Limb (tissue), 2 donors: Measurements from ENCODE around the gene HOXA9.

Experiments
- DNase-seq, 2 donors: peaks; one replicate each; pipeline ENCODE4 v3.0.0-alpha.2; 2016; ENCODE audit errors: extremely low spot score in 2 of 2

HOXA9 gene

DNA sequence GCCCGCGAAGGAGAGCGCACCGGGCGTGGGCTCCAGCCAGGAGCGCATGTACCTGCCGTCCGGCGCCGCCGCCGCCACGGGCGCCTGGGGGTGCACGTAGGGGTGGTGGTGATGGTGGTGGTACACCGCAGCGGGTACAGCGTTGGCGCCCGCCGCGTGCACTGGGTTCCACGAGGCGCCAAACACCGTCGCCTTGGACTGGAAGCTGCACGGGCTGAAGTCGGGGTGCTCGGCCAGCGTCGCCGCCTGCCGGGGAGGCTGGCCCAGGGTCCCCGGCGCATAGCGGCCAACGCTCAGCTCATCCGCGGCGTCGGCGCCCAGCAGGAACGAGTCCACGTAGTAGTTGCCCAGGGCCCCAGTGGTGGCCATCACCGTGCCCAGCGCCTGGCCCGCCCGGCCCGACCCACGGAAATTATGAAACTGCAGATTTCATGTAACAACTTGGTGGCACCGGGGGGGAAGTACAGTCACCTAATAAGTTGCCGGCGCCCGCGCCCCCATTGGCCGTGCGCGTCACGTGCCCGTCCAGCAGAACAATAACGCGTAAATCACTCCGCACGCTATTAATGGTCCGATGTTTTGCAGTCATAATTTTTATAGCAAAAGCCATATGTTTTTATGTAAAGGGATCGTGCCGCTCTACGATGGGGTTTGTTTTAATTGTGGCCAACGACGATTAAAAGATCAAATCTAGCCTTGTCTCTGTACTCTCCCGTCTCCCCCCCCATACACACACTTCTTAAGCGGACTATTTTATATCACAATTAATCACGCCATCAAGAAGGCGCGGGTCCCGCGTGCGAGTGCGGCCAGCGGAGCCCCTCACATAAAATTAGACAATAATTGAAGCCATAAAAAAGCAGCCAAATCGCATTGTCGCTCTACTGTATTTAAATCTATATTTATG lies at the start of gene HOXA9:
Gene HOXA9 (minus strand): TSS at position 449 of the 907 bp plus-strand sequence. CDS start 80 bp downstream, at position 369.
- peak; percentile 90 to 92 for DNase-seq

DNA sequence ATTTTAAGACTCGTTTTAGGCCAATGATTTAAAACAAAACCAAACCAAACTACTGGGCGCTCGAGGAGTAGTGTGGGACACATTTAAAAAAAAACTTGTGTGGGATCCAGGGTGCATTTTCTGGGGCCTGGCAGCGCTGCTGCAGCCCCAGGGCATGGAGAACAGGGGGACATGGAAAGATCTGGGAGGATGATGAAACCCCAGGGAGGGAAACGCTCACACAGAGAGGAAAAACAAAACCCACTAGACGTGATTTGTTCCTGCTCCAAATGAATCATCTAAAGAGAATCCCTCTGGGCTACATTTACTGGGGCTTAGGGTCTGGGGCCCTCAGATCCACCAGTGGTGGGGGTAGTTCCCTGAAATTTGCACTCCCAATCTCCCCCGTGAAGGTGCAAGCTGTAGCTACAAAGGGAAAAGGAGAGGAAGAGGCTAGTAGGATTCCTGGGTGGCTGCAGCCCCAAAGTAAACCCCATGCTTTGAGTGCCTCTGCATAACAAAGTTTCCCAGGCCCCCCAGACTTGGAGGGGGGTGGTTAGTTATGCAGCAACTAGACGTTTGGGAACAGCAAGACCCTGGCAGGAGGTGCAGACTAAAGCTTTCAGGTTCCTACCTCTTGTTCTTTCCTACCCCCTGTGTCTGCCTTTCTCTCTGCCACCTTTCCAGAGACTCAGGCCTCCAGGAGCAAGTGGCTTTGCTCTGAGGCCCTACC lies 49.1 kb upstream of the HOXA9 start:
- DNase-seq = no peak

DNA sequence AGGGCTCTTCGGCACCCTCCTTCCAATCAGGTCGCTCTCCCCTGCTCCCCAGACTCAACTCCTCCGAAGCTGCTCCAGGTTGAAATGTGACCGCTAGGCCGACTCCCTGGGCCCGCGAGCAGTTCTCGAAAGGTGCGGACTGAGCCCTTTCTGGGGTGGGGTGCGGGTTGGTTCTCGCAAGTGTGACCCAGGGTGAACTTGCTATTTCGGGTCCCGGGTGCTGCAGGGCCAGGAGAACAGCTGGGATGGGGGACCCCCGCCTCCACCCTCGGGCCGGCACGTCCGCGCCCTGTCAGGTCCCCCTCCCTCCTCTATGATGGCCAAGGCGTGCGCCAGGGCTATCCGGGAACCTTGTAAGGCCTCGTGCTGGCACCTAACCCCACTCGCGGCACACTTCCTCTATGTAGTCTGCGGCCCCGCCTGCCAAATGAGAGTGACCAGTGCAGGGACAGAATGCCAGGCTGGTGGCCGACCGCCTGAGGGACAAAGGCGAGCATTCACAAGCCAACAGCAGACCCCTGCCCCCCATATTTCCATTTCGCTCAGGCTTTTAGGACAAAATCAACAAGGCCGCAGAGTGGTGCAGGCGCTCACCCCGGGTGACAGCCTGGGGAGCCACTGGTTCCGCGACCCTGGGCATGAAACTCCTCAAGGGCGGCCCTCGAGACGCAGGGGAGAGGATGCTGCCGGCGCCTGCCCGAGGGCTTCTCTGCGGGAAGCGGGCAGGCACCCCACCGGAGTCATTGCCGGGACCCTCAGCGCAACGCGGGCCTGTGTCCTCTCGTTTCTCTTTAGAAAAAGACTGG lies 48.3 kb upstream of the HOXA9 start:
- DNase-seq = no peak

DNA sequence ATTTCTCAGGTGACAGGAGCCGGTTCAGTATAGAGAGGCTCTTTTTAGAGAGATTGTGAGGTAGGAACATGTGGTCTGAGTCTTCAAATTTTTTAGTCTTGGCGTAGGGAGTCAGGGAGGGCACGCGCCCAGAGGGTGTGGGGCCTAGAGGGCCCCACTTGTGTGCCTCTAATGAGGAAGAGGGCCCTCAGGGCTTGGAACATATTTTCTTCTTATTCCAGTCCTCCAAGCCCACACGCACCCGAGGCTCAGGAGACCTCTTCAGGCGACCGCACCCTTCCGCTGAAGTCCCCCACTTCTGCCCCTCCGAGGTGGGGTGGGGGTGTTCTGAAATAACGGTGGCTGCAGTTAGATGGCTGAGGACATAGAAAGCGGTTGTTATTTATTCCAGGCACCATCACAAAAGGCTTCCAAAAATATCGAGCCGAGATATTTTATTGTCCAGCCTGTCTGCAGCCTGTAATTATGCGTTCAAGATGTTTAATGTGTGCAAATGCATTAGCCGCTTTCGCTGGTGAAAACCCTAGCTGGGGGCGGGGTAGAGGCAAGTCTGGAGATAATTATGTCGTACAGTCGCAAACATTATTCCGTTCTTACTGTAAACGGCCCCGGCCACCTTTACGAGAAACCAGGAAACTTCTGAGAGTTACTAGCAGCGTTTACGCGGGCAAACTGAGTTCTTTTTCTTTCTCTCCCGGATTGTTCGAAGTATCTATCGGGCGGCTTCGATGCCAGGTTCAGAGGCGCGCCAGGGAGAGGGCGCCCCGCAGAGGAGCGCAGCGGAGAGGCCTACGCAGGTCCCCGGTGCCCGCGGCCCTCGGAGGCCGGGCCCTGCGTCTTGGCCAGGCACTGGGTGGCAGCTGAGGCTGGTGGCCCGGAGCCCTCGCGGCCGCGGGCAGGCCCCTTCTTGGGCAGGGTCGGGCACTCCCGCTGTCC lies 47.4 kb upstream of the HOXA9 start:
- DNase-seq = peak in 1 of 2 donors; percentile 56

DNA sequence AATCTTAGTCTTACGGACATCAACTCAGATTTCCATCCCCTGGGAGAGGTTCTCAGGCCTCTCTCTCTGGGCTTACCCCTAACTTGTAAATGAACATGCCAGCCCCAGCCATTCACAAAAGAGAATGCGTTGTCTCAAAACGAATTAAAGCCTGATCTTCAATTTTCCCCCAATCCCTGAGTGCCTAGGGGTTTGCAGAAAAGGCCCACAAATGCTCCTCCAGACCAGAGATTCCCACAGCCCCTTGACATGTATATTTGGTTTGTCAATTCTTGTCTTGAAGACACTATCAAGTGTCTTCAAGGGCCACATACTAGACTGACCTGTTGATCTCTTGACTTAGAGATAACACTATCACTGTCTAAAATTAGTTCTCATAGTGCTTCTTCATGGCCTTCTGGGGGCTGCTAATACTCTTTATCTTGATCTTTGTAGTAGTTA lies 46.4 kb upstream of the HOXA9 start:
- peak in 1 of 2 donors; percentile 40 for DNase-seq

DNA sequence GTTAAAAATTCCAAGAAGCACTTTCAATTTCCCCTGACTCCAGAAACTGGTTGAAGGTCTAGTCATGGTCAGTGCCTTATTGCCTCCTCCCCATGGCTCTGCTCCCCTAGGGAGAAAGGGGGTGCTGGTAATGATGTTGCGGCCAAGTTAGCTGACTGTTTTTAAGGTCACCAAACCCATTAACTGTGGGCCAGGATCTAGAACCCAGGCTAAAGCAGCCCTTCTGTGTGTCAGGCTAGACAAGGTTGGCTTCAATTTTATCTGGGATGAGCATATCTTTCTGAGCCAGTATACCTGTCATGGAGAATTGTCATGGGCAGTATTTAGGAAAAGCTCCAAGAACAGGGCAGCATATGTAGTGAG lies 45.7 kb upstream of the HOXA9 start:
- no peak for DNase-seq

DNA sequence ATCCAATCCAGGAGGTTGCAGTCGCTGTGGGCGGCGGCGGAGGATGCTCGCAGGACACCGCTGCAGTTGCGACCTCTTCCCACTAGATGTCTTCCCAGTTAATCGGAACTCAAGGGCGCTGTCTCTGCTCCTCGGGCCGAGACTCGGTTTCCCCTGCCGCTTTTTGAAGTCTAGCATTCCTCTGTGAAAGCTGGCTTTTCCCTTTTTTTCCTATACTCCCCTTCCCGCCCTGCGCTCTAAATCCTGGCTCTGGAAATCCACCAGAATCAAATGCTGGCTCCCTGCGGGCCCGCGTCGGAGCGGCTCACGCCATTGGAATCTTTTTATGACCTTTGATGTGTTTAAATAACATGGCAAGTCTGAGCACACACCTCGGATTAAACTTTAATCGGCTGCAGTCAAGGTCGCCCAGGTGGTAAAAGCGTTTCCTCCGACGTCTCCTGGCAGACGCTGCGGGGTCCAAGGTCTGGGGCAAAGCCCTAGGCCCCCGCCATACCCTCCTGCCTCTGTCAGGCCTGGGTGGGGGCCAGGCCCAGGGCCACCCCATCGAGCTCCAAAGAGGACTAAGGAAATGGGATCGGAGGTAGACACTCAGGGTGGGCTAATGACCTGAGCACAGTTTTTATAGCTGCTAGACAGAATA lies 45.2 kb upstream of the HOXA9 start:
- peak in 1 of 2 donors; percentile 74 for DNase-seq

DNA sequence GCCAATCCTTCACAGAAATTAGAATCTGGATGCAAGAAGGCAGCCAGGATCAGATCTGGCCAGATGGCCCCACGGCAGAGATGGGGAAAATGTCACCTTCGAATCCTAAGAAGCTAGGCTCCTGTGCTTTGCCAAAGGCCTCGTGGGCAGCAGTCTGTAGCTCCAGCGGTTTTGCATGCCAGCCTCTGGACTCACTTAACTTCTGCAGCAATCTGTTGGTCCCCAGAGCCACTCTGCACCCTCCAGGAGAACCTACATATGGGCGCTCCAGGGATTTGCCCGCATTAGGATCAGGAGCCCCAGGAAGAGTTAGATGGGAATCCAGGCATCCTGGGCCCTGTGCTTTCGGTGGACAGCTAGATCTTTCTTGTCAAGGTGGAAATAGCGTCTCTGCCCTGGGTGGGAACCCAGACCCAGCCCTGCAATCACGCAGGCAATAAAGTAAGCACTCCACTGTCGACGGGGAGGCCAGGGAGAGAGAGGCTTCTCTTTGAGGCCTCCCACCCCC lies 44.6 kb upstream of the HOXA9 start:
- DNase-seq = peak in 1 of 2 donors; percentile 36

DNA sequence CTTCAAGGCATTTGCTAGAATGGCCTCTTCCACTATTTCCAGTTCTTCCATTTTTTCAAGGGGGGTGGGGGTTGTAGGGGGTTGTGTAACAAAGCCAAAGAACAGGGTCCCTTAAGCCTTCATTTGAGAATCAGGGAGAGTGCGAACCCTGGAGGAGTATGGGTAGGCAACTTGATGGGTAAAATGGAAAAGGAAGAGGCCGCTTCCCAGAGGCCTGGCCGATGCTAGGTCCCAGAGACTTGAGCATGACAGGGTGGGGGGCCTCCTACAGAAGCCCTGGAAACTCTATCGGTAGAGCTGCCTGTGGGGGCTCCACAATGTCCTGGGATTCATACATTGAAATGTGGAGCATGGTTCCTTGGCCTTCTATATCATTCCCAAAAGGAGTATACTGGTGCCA lies 43.7 kb upstream of the HOXA9 start:
- no peak for DNase-seq

DNA sequence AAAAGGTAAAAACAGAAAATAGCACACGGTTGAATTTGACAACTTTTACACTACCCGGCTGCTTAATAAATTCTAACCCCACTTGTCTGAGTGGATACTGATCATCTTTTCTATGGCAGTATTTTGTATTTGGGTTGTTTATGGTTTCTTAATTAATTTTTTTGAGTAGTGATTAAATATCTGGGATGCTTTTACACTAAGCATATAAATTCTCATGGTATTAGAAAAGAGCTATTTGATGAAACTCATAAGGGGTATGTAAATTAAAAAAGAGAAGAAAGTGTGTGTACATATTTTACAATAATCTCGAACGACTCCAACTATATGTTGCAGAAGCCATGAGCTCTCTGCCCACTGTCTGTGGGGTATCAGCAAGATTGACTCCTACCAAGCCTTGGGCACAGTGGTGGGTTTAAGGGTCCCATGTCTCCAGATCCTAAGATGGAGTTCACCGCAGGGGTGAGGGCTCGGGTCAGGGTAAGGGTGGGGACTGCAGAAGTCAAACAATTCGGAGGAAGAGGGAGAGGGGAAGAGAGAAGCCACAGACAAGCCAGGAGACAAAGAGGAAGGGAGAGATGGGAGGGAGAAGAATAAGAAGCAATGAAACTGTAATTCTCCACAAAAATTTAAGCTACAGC lies 42.1 kb upstream of the HOXA9 start:
- peak in 1 of 2 donors; percentile 36 for DNase-seq

DNA sequence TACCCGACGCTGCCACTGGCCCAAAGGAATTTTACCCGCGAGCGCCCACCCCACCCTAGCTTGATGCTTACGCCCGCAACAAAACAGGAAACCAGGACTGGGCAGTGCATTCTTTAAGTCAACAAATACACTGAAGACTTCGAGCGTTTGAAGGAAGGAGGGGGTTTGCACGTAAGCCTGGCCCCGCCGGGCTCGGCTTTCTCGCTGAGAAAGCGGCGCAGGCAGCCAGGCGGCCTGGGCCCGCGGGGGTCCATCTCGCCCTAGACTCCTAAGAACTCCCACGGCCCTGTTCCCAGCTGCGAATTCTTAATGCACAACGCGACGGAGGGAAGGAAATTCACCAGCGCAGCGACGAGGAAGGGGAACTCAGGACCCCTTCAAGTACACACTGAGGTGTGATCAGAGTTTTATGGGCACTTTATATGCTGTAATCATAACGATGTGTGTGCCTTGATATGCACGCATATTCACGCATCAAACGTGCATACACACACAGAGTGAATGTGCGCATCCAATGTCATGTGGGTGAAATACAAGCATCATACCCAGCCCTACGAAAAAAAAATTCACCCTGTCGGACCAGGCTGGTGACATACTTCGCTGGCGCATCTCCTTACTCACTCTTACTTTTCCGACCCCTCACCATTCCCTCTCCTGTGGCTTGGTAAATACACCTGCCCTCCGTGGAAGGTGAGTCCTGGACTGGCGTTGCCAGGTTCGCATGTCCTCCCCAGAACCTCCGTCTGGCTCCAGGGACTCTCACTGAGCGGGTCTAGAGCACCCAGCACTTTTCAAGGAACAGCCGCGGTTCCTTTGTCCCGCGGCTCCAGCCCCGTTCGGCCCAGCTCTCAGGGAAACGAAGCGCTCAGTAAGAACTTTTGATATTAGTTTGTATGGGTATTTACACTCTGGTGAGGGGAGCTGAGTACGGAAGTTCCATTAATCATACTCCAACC lies 40.3 kb upstream of the HOXA9 start:
- peak in 1 of 2 donors; percentile 59 for DNase-seq

DNA sequence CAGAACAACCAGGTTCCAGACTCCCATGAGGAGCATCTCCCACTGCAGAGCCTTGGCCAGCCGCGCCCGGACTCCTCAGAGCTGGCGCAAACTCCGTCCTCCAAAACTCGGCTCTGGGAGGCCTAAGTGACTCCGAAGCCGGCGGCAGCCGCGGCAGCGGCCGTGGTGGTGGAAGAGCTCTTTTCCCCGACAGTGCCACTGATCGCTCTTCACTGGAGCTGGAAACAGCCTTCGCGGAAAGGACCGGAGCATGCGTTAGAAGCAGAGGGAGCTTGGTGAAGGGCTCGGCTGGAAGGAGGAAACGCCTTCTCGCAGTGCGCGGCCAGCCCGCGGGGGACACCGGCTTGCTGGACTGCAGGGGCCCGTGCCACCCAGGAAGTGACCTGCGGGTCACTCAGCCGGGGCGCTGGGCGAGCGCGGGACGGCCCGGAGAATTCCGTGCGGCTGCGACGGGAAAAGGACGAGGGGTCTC lies 39.5 kb upstream of the HOXA9 start:
- peak in 1 of 2 donors; percentile 63 for DNase-seq

DNA sequence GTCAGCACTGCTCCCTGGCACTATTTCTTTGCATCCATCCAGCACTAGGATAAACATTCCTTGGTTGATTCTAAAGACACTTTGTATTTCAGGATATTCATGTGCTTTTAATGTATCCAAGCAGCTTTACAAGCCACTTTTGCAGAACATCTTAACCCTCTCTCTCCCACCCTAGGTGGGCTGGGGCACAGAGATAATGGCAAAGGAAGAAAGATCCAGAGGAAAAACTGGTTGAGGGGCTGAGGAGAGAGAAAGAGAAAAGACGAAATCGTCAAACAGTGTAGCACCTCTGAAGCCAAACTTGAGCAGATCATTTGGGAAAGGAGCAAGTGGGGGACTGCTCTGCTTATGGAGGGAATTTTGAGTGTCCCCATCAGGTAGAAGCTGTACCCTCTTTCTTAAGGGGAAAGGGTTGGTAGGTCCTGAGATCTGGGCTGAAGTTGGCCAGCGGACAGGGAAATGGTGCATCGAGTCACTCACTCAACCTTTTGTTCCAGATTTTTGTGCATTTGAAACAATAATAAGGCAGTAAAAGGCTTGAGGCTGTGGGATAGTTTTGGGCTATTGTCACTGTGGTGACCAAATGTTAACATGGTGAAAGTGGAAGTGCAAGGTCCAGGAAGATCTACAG lies 38.7 kb upstream of the HOXA9 start:
- peak in 1 of 2 donors; percentile 29 for DNase-seq

DNA sequence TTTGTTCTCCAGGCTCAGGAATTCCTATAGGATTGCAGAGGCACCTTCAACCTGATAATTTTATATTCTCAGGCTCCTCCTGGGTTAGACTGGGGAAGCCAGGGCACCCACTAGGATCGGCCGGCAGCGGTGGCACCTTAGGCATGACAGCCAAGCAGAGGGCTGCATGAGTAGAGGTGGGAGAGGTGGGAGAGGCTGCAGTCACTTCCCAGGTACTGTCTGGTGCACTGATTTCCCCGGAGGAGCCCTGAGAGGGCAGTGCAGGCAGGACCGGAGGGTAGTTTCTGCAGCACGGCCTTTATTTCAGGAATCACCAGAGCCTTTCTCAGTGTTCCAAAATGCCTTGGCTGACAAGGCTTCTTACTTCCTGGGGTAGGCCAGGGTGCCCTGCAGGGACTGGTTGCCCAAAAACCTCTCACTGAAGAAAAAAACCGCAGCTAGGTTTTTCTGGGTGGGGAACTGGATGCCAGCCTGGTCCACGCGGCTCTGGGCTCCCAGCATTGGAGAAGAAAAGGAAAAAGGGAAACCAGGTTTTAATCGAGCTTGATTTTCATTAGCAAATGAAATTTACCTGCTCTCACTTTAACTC lies 38.1 kb upstream of the HOXA9 start:
- DNase-seq = peak in 1 of 2 donors; percentile 35

DNA sequence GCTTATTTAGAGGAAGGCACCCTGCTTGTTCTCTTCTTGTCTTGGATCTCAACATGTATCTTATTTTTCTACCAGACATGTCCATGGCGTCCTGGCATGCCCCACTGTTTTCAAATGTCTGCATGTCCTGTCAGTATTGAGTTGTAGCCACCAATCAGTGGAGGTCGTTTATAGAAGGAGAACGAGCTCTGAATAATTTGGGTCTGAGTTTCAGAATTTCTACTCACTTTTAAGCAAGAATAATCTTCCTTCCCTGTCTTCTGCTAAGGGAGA lies 37.5 kb upstream of the HOXA9 start:
- DNase-seq = peak in 1 of 2 donors; percentile 26

DNA sequence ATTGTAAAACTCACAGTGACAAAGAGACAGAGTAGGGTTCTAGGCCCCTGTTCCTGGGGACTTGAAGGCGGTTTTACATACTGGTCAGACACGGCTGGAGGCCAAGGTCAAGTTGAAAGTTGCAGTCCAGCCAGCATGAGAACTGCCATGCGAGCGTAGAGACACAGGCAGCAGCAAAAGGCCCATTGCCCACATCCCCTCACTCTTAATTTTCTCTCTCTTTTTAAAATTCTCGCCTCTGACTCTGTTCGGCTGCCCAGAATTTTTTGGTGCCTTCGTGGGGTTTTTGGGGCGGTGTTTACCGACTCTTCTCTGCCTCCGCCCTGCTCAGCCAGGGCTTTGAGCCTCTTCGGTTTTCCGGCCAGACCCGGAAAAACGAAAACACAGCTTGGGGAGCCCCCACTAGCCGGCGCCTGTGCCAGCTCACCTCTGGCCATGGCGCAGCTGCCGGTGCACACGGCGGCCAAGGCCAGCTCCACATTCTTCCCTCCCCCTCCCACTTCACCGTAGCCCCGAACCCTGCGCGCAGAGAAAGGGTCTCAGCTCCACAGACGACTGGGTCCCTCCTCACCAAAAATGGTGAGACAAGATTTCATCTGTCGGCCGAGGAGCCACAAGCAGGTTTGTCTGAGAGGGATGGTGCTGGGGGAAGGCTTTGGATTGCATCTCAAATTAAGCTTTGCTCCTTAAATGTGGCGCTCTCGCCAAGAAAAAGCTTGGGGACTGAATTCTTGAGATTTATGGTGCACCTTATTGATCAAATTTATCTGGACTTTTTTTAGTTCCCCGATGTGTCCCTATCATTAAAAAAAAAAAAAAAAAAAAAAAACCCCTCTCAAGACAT lies 36.9 kb upstream of the HOXA9 start:
- DNase-seq = peak in 1 of 2 donors; percentile 50
